SK-N-DZ (cell line): ENCODE results near the gene TLK1.
"Not testable (repeated sequence)": the region's sequence is repeated elsewhere in the genome, so short reads cannot be mapped to it uniquely, and the experiment has no call there.

ENCODE experiments used
- DNase-seq: peaks from one replicate; pipeline ENCODE4 v3.0.0-alpha.2; 2015; ENCODE audit warnings: low spot score

Gene TLK1

DNA sequence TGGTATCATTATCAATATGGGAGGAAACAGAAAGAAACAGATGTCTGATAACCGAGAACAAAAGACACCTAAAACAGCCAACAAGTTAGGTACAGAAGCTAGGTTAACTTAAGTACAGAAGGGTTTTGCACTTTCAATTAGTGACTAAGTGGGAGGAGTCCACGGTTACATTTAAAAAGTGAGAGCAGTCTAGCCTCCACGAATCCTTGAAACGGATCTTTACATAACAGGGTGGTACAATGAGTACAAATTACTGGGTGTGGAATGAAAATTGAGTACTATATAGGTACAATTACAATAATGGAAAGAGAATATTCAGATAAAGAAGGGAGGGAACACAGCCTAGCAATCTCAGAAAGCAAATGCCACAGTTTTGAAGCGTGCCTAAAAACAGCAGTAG lies 76.6 kb downstream of the TLK1 start:
- peak; percentile 3 for DNase-seq

DNA sequence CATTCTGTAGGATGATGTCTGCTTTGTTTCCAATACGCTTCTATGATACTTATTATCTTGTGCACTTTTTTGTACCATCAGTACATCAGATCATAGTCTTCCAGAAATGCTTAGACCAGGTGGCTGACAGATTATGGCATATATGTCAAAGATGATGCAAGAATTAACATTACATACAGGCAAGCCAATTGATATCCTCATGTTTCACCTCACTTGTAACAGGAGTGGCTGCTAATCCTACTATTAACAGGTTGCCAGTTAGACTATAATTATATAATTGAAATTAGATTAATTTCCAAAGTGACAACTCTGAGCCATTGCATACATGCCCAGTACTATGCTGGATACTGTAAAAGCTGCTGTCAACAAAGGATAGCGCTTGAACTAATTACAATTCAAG lies 77.2 kb downstream of the TLK1 start:
- peak; percentile 35 for DNase-seq

- DNase-seq: no peak
Measured at GRCh38 chr2:171081649-171082111, 79.0 kb downstream of the TLK1 start.

GRCh38 chr2:171080607-171081006 lies 80.1 kb downstream of the TLK1 start:
- DNase-seq: no peak

DNA sequence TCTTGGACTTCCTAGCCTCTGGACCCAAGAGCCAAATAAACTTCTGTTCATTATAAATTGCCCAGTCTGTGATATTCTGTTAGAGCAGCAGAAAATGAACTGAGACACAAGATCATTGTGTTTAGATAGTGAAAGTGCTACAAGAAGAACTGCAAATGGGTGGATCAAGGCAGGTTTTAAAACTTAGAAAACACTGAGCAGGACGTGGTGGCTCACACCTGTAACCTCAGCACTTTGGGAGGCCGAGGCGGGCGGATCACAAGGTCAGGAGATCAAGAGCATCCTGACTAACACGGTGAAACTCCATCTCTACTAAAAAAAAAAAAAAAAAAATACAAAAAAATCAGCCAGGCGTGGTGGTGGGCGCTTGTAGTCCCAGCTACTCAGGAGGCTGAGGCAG lies 84.3 kb downstream of the TLK1 start:
- DNase-seq: not testable (repeated sequence)

DNA sequence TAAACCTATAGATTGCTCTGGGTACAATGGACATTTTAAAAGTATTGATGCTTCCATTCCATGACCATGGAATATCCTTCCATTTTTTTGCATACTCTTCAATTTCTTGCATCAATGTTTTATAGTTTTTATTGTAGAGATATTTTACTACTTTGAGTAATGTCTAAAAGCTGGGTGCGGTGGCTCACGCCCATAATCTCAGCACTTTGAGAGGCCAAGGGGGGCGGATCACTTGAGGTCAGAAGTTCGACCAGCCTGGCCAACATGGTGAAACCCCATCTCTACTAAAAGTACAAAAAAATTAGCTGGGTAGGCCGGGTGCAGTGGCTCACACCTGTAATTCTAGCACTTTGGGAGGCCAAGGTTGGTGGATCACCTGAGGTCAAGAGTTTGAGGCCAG lies 88.5 kb downstream of the TLK1 start:
- DNase-seq: no peak

GRCh38 chr2:171069286-171069956 lies 91.3 kb downstream of the TLK1 start:
- no peak for DNase-seq

DNA sequence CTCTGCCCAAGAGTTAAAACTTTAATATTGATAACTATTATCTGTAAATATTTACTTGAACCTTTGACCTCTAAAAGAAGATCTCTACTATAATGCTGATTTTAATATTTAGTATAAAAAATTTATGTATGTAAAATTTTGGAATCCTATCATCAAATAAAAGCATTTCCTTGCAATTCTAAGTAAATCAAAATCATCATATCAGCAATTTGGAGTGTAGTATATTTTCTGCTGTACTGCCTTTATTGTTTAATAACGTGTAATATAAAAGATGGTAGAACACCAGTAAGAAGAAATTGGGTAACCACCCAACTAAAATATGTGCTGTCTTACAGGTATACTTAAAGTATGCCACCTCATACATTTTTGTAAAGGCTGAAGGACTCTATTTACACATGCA lies 94.6 kb downstream of the TLK1 start:
- DNase-seq: no peak

- no peak for DNase-seq
Measured at GRCh38 chr2:171057575-171057974, 103.1 kb downstream of the TLK1 start.

DNA sequence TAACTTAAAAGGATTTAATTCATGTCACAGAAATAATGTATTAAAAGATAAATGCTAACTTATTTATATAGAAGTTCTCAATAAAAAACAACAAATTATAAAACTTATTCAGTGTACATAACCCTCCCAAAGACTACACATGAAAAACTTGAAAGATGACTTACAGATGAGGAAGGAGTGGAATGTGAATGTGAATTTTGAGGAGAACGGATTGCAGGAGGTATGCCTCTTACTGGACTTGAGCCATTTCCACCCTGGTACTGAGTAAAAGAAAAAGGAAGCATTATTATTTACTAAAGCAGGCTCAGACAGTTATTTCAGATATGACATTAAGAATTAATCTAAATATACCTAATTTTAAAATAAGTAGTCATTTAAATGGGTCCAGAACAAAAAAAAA lies 104.4 kb downstream of the TLK1 start:
- no peak for DNase-seq

DNA sequence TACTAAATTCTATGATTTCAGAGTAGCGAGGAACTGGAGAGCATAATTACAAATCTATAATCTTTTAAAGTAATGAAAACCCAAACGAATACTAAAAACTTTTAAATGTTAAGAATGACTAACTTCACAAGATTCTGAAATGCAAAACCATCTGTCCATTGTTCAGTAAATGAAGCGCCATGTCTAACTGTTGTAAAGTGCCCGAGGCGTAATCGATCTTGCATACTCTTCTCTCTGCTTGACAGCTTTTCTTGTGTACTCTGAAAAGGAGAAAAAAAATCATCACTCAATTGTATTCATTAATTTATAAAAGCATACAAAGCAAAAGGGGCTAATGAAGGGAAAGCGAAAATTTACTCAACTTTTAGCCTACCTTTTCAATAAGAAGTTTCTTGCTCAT lies 111.0 kb downstream of the TLK1 start:
- no peak for DNase-seq

- no peak for DNase-seq
Measured at GRCh38 chr2:171046048-171046560, 114.6 kb downstream of the TLK1 start.

GRCh38 chr2:171044416-171044815 lies 116.3 kb downstream of the TLK1 start:
- no peak for DNase-seq

- no peak for DNase-seq
Measured at GRCh38 chr2:171042253-171042969, 118.3 kb downstream of the TLK1 start.

GRCh38 chr2:171036532-171036931 lies 124.2 kb downstream of the TLK1 start:
- no peak for DNase-seq

DNA sequence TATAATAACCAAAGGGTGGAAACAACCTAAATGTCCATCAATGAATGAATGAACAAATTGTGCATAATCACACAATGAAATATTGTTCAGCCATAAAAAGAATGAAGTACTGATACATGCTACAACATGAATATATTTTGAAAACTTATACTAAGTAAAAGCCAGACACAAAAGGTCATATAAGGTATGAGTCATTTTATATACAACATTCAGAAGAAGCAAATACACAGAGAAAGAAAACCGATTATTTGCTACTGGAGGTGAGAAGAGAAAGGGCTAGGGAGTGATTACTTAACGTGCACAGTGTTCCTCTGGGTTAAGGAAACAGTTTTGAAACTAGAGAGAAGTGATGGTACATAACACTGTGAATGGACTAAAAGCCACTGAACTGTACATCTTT lies 126.4 kb downstream of the TLK1 start:
- no peak for DNase-seq

GRCh38 chr2:171025214-171025613 lies 135.5 kb downstream of the TLK1 start:
- no peak for DNase-seq

DNA sequence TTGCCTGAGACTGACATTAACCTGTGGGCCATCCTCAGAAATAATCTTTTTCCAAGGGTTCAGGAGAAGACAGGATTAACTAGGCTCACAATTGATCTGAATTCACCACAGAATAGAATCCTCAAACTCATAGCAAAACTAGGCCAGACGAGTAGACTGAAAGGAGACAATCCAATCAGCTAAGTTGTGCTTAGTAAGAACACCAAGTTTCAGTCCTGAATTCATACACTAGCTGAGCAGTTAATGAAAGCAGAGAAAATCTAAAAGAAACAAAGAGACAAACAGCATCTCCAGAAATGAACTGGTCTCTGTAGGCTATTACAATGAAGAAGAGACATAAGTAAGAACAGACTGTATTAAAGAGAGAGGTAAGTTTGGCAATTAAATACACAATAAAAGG lies 142.2 kb downstream of the TLK1 start:
- DNase-seq: no peak

- DNase-seq: no peak
Measured at GRCh38 chr2:171016125-171016524, 144.6 kb downstream of the TLK1 start.

- DNase-seq: no peak
Measured at GRCh38 chr2:171013851-171014250, 146.8 kb downstream of the TLK1 start.

GRCh38 chr2:171009386-171009785 lies 151.3 kb downstream of the TLK1 start:
- no peak for DNase-seq

GRCh38 chr2:171008550-171009205 lies 152.0 kb downstream of the TLK1 start:
- no peak for DNase-seq

DNA sequence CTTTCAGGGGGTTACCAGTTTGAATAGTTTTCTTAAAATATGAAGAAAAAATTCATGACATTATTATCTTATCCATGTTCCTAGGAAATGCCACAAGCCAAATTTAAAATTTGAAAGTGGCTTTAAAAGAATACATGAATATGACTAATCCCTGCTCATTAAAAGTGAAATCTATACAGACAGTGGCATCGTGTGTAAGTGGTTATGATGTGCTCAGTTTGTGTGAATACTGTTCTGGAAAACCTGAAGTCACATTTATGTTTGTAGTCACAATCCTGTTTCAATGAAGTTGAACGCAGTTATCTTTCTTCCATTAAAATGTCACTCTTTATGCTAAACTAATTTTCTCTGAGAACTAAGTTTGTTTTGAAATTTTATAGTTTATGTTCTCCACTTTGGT lies 155.9 kb downstream of the TLK1 start:
- DNase-seq: no peak
